ENCODE data around the gene PSORS1C2.

The PSORS1C2 gene

GRCh38 chr6:31111712-31112111 is 27.2 kb downstream of the PSORS1C2 start:
- no peak for DNase-seq

GRCh38 chr6:31110825-31111582 is 27.9 kb downstream of the PSORS1C2 start:
- no peak for DNase-seq

- no peak for DNase-seq
These were observed 31.8 kb downstream of the PSORS1C2 start for GRCh38 chr6:31107052-31107451.

GRCh38 chr6:31103136-31103535 is 35.7 kb downstream of the PSORS1C2 start:
- DNase-seq, result no peak

- no peak for DNase-seq
These were observed 40.4 kb downstream of the PSORS1C2 start for GRCh38 chr6:31098449-31098938.

GRCh38 chr6:31096656-31097055 is 42.2 kb downstream of the PSORS1C2 start:
- DNase-seq, result no peak

GRCh38 chr6:31096215-31096614 is 42.7 kb downstream of the PSORS1C2 start:
- DNase-seq, result no peak

GRCh38 chr6:31094389-31094881 is 44.4 kb downstream of the PSORS1C2 start:
- DNase-seq, result peak; percentile 74

GRCh38 chr6:31092769-31093505 is 45.9 kb downstream of the PSORS1C2 start:
- DNase-seq, result no peak

GRCh38 chr6:31092238-31092637 is 46.6 kb downstream of the PSORS1C2 start:
- DNase-seq, result no peak

- no peak for DNase-seq
These were observed 47.2 kb downstream of the PSORS1C2 start for GRCh38 chr6:31091680-31092079.

GRCh38 chr6:31090973-31091364 is 47.9 kb downstream of the PSORS1C2 start:
- no peak for DNase-seq

GRCh38 chr6:31090275-31090972 is 48.4 kb downstream of the PSORS1C2 start:
- no peak for DNase-seq

All from CD4-positive, alpha-beta T cell treated with Interleukin-17A for 4 hours (primary cell).